Measurements from ENCODE around the gene ABHD12.

GRCh38 chr20:25292176-25292891 lies 98.3 kb downstream of the ABHD12 start:
- TF ChIP-seq TAF1 (IDR thresholded peaks at IDR 0.05; ENCODE audit: low read depth, low read length) (no peak), POLR2AphosphoS5 (IDR thresholded peaks at IDR 0.05; ENCODE audit: low read depth, low read length) (no peak)

All from GM12891 (cell line).